ENCODE results near the gene SMC6. TPM values are rescaled to one million over a fixed set of nuclear protein-coding genes. Genes with fewer than 3 reads are reported as not detected.
A peak's percentile ranks its signal among the peaks of the same experiment; 100 is the strongest.

Gene SMC6
- total and polyA plus RNA-seq, 3 donors from 2014 or later = 21.7 to 79.0 (median 73.8) TPM

DNA sequence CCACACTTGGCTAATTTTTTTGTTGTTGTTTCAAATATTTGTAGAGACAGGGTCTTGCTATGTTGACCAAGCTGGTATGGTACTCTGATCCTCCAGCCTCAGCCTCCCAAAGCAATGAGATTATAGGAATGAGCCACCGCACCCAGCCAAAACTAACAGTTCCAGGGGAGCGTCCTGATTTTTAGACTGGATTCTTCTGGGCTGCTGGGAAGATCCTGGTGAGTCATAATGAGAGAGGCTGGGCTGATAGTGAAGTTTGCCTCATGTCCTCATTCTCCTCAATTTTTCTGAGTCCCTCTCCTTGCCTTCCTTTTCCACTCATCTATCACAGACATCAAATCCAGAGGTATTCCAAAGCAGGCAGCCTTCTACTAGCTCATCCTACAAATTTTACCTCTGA is 131.8 kb downstream of the SMC6 start:
- no peak overlapping the region for H3K27ac ChIP-seq
- no peak overlapping the region for H3K4me3 ChIP-seq
- H3K9me3 ChIP-seq = no peaks in the 10 kb centered on the region
- no peak for DNase-seq
- WGBS, 2 donors = 85 to 94% methylated on average over 2 of the region's 2 CpGs
- intact Hi-C loops (cut with DNase I; ENCODE audit: low total_unique reads) = no loop called here
- TF ChIP-seq, protein P1, sequence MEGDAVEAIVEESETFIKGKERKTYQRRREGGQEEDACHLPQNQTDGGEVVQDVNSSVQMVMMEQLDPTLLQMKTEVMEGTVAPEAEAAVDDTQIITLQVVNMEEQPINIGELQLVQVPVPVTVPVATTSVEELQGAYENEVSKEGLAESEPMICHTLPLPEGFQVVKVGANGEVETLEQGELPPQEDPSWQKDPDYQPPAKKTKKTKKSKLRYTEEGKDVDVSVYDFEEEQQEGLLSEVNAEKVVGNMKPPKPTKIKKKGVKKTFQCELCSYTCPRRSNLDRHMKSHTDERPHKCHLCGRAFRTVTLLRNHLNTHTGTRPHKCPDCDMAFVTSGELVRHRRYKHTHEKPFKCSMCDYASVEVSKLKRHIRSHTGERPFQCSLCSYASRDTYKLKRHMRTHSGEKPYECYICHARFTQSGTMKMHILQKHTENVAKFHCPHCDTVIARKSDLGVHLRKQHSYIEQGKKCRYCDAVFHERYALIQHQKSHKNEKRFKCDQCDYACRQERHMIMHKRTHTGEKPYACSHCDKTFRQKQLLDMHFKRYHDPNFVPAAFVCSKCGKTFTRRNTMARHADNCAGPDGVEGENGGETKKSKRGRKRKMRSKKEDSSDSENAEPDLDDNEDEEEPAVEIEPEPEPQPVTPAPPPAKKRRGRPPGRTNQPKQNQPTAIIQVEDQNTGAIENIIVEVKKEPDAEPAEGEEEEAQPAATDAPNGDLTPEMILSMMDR (IDR thresholded peaks at IDR 0.05) = no peak
- TF ChIP-seq POLR2A (IDR thresholded peaks at IDR 0.05) = no peak
- H3K4me1 ChIP-seq = no peaks in the 10 kb centered on the region
- no peaks in the 10 kb centered on the region for H3K36me3 ChIP-seq (ENCODE audit: low read depth, missing control alignments)
- H3K27me3 ChIP-seq = no peaks in the 10 kb centered on the region

DNA sequence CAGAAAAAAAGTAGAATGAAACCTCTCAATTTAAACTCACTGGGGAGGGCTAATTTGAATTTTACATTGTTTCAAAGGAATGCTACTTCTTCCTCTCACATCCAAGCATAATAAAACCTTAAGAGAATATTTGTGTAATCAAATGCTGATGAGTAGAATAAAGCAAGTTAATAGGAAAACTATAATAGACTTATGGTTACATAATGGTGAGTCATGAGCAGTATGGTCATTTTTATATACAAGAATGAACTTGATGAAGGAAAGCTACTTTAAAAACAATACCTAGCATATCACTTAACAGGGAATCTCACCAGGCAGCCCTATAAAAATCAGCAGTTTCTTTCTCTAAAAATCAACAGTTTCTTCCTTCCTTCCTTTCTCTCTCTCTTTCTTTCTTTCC is 132.8 kb downstream of the SMC6 start:
- TF ChIP-seq, protein P1 (IDR thresholded peaks at IDR 0.05) = no peak
- no peak for TF ChIP-seq POLR2A (IDR thresholded peaks at IDR 0.05)
- H3K36me3 ChIP-seq (ENCODE audit: low read depth, missing control alignments) = no peaks in the 10 kb centered on the region
- no peaks in the 10 kb centered on the region for H3K27me3 ChIP-seq
- intact Hi-C loops (cut with DNase I; ENCODE audit: low total_unique reads) = no loop called here
- H3K4me1 ChIP-seq = no peaks in the 10 kb centered on the region
- no peak for DNase-seq
- H3K4me3 ChIP-seq = no peak overlapping the region
- H3K9me3 ChIP-seq = no peaks in the 10 kb centered on the region
- no peak overlapping the region for H3K27ac ChIP-seq

DNA sequence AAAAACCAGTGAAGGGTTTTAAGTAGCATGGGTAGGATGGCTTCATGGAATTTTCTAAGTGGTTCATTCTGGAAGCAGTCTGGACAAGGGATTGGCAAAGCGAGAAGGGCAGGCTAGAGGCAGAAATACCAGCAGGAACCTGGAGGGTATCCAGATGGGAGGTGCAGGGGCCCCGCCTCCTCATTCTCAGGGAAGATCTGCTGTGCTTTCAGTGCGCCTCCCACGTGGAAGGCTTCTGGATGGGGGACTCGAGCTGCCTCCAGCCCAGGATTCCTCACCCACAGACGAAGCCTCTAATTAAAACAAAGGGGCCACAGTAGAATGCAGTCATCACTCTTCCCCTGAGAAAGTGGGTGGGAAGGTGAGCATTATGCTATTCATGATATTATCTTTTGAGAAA is 133.3 kb downstream of the SMC6 start:
- 26 to 68% methylated on average over 6 of the region's 6 CpGs for WGBS, 2 donors
- Histone ChIP-seq H3K4me3 (no peak overlapping the region), H3K4me1 (no peaks in the 10 kb centered on the region), H3K27me3 (no peaks in the 10 kb centered on the region), H3K9me3 (no peaks in the 10 kb centered on the region), H3K36me3 (ENCODE audit: low read depth, missing control alignments) (no peaks in the 10 kb centered on the region), H3K27ac (no peak overlapping the region)
- no peak for TF ChIP-seq POLR2A (IDR thresholded peaks at IDR 0.05)
- TF ChIP-seq, protein P1 (IDR thresholded peaks at IDR 0.05) = no peak
- DNase-seq = peak; percentile 67
- intact Hi-C loops (cut with DNase I; ENCODE audit: low total_unique reads) = no loop called here

DNA sequence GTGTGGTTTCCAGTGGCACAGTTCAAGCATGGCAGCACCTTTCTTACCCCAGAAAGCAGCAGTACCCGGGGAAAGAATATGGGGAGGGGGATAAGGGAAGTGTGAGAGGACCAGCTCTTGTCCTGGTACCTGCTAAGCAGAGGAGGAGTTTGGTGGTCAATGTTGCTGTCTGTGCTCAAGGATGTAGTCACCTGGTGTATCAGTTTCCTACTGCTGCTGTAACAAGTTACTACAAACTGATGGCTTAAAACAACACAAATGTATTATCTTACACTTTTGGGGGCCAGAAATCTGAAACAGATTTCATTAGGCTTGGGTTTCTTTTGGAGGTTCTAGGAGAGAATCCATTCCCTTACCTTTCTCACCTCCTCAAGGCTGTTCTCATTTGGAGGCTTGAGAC is 135.7 kb downstream of the SMC6 start:
- intact Hi-C loops (cut with DNase I; ENCODE audit: low total_unique reads) = no loop called here
- no peaks in the 10 kb centered on the region for H3K4me1 ChIP-seq
- H3K9me3 ChIP-seq = no peaks in the 10 kb centered on the region
- no peak overlapping the region for H3K4me3 ChIP-seq
- no peak for TF ChIP-seq POLR2A (IDR thresholded peaks at IDR 0.05)
- TF ChIP-seq, protein P1 (IDR thresholded peaks at IDR 0.05) = no peak
- H3K36me3 ChIP-seq (ENCODE audit: low read depth, missing control alignments) = no peaks in the 10 kb centered on the region
- H3K27ac ChIP-seq = no peak overlapping the region
- WGBS, 2 donors = 33 to 41% methylated on average over 1 of the region's 1 CpG
- no peaks in the 10 kb centered on the region for H3K27me3 ChIP-seq
- DNase-seq = no peak

DNA sequence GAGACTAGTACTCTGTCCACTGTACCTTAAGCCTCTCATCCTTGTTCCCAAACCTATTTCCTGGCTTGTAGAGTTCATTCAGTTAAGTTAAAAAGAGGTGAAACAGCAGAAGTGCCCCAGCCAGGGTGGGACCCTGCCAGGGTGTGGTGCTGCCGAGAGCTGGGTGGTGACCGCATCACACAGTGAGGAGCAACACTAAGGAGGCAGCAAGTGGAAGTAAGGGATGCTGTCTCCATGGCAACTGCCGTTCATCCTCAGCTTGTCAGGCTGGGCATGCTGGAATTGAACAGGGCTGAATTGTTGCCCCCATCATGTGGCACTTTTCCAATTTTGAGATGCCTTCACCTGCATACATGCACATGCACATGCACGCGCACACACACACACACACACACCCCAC is 136.1 kb downstream of the SMC6 start:
- TF ChIP-seq, protein P1 (IDR thresholded peaks at IDR 0.05) = no peak
- TF ChIP-seq POLR2A (IDR thresholded peaks at IDR 0.05) = no peak
- 82 to 91% methylated on average over 5 of the region's 5 CpGs for WGBS, 2 donors
- Histone ChIP-seq H3K4me3 (no peak overlapping the region), H3K27me3 (no peaks in the 10 kb centered on the region), H3K27ac (no peak overlapping the region), H3K4me1 (no peaks in the 10 kb centered on the region), H3K9me3 (no peaks in the 10 kb centered on the region), H3K36me3 (ENCODE audit: low read depth, missing control alignments) (no peaks in the 10 kb centered on the region)
- intact Hi-C loops (cut with DNase I; ENCODE audit: low total_unique reads) = no loop called here
- DNase-seq = no peak
